ES-I3 (cell line): ENCODE measurements around the gene OLFML2B.
"Not testable (repeated sequence)": the region's sequence is repeated elsewhere in the genome, so short reads cannot be mapped to it uniquely, and the experiment has no call there.

Source experiments
- H3K36me3 ChIP-seq: 2 replicates; pipeline ENCODE4 v1.6.1; 2013; ENCODE audit warnings: mild to moderate bottlenecking, low read length, control low read depth, moderate library complexity; ENCODE audit not compliant: insufficient read depth
- H3K4me1 ChIP-seq: 2 replicates; pipeline ENCODE4 v1.6.1; 2013; ENCODE audit warnings: mild to moderate bottlenecking, control low read depth, low read length; ENCODE audit not compliant: insufficient read depth
- H3K9ac ChIP-seq: 2 replicates; pipeline ENCODE4 v1.6.1; 2013; ENCODE audit warnings: low read depth, mild to moderate bottlenecking, low read length, moderate library complexity
- H3K9me3 ChIP-seq: 2 replicates; pipeline ENCODE4 v1.6.1; 2013; ENCODE audit warnings: mild to moderate bottlenecking, low read length, moderate library complexity; ENCODE audit not compliant: control insufficient read depth, insufficient read depth

Gene OLFML2B

GRCh38 chr1:162023547-162024501 is at the start of gene OLFML2B:
OLFML2B (minus strand) TSS chr1:162023869; CDS start chr1:162023430, 439 bp downstream.
- H3K9ac ChIP-seq, result peak within 1 kb of the TSS; percentile 91
- H3K4me1 ChIP-seq, result no peaks in the 10 kb centered on the region; the same call in 1 of the 2 replicates
- H3K36me3 ChIP-seq, result no peaks in the 10 kb centered on the region
- no peaks in the 10 kb centered on the region for H3K9me3 ChIP-seq

GRCh38 chr1:162072740-162073139 is 49.1 kb upstream of the OLFML2B start:
- no peaks in the 10 kb centered on the region for H3K9me3 ChIP-seq
- H3K4me1 ChIP-seq, result peaks cover 16% of the 10 kb centered on the region; the same call in 1 of the 2 replicates
- no peak overlapping the region for H3K9ac ChIP-seq
- peaks cover 11% of the 10 kb centered on the region; the same call in 1 of the 2 replicates for H3K36me3 ChIP-seq

DNA sequence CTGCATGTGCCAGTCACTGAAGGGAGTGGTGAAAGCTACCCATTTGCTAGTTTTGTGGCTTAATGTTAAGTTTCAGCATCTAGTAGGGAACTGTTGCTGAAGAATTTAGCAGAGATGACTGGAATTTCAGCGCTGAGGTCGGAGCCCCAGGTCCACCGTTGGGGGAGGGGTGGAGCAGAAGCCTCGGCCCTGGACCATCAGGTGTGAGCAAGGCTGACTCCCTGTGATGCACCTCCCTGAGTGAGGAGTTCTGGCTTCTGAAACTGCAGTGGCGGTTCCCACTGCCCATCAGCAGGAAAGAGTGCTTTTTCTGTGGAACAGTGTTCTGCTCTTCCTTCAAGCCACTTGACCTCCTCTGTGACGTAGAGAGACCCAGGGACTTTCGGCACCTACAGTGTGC is 47.2 kb upstream of the OLFML2B start:
- Histone ChIP-seq H3K9ac (peak overlapping the region; percentile 91), H3K4me1 (peaks cover 13% of the 10 kb centered on the region; the same call in 1 of the 2 replicates), H3K9me3 (no peaks in the 10 kb centered on the region), H3K36me3 (peaks cover 11% of the 10 kb centered on the region; the same call in 1 of the 2 replicates)

DNA sequence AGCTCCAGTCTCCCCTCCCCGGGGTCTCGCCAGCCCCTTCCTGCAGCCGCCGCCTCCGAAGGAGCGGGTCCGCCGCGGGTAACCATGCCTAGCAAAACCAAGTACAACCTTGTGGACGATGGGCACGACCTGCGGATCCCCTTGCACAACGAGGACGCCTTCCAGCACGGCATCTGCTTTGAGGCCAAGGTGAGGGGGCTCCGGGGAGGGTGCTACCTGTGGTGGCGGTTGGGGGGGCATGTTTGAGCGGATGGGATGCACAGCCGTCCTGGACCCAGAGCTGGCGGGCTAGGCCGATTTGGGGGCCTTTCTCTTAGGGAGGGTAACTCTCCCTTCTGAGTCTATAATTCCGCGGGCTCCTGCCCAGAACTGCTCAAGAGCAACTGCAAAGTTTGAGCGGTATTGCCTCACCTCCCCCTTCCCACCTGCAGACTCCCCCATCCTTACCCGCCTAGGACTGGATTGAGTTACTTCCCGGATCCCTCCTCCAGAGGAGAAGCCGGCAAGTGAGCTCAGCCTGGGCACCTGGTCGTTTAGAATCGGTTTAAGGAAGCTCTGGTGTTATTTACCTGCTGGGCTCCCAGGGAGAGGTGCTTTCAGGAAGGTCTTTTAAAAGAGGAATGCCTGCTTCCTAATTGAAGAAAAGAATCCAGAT is 46.6 kb upstream of the OLFML2B start:
- Histone ChIP-seq H3K9ac (peak overlapping the region; percentile 91), H3K9me3 (no peaks in the 10 kb centered on the region), H3K36me3 (peaks cover 10% of the 10 kb centered on the region; the same call in 1 of the 2 replicates), H3K4me1 (peaks cover 15% of the 10 kb centered on the region)

DNA sequence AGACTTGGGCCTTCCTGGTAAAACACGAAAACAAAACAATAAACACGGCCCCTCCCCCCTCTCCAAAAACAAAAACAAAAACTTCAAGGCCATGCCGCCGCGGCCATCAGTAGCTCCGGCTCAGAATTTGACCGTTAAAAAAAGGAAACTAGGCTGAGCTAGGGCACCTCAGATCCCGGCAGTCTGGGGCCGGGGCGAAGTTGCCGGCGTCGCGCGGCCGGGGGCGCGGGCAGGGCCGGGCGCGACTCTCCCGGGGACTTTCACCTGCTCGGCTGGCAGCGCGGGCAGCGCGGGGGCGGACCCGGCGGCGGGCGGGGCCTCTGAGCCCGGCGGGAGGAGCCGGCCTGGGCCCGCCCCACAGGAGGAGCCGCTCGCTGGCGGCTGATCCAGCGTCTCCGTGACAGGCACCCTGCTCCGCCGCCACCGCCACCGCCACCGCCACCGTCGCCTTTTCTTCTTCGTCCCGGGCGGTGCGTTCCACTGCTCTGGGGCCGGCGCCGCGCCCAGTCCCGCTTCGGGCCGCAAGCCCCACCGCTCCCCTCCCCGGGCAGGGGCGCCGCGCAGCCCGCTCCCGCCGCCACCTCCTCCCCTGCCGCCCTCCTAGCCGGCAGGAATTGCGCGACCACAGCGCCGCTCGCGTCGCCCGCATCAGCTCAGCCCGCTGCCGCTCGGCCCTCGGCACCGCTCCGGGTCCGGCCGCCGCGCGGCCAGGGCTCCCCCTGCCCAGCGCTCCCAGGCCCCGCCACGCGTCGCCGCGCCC is 45.8 kb upstream of the OLFML2B start, which contains the start of gene NOS1AP:
Gene NOS1AP (plus strand): TSS at position 358 of the 760 bp plus-strand sequence. CDS start 487 bp downstream, outside the sequence.
- Histone ChIP-seq H3K4me1 (peaks cover 18% of the 10 kb centered on the region), H3K36me3 (peaks cover 3% of the 10 kb centered on the region; the same call in 1 of the 2 replicates), H3K9ac (peak within 1 kb of the TSS; percentile 91), H3K9me3 (no peaks in the 10 kb centered on the region)

DNA sequence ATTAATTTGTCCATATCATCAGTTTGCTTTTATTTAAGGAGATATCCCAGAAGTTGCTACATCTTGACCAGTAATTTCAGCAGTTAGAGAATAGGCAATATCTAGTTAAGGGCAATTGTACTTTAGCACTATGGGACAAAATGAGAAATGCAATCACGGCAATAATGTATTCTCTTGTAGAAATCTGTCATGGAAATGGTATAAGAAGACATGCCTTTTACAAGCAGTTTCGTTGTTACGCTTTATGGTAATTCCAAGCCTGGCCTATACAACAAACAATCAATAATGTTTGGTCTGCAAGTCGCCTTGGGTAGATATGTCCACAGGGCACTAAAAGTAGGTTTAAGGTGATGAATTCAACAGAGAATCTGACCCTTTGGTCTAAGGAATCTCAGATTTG is 44.6 kb upstream of the OLFML2B start:
- Histone ChIP-seq H3K9ac (no peak overlapping the region), H3K4me1 (peaks cover 18% of the 10 kb centered on the region), H3K36me3 (no peaks in the 10 kb centered on the region), H3K9me3 (no peaks in the 10 kb centered on the region)

DNA sequence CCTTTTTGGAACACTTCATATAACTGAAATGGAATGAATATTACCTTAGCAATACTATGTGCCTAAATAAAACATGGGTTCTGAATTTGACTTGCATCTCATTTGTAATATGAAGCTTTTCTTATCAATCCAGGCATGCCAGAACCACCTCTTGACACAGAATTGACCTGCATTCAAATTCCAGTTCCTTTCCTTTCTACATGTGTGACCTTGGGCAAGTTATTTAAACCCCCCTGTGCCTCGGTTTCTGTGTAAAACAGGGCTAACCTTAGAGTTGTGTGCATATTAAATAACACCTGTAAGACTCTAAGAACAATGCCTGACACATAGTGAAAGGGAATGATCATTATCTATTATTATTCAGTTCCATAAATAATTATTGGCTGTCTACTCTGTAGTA is 43.8 kb upstream of the OLFML2B start:
- no peak overlapping the region for H3K9ac ChIP-seq
- peaks cover 13% of the 10 kb centered on the region for H3K4me1 ChIP-seq
- no peaks in the 10 kb centered on the region for H3K9me3 ChIP-seq
- H3K36me3 ChIP-seq, result no peaks in the 10 kb centered on the region

DNA sequence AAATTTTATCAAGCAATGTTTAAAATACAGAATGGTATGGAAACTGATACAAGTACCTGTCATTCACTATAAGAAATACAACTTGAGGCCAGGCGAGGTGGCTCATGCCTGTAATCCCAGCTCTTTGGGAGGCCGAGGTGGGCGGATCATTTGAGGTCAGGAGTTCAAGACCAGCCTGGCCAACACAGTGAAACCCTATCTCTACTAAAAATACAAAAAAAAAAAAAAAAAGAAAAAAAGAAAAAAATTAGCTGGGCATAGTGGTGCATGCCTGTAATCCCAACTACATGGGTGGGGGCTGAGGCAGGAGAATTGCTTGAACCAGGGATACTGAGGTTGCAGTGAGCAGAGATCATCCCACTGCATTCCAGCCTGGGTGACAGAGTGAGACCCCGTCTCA is 43.2 kb upstream of the OLFML2B start:
- H3K4me1 ChIP-seq, H3K9me3 ChIP-seq, H3K9ac ChIP-seq, H3K36me3 ChIP-seq: not testable (repeated sequence)

DNA sequence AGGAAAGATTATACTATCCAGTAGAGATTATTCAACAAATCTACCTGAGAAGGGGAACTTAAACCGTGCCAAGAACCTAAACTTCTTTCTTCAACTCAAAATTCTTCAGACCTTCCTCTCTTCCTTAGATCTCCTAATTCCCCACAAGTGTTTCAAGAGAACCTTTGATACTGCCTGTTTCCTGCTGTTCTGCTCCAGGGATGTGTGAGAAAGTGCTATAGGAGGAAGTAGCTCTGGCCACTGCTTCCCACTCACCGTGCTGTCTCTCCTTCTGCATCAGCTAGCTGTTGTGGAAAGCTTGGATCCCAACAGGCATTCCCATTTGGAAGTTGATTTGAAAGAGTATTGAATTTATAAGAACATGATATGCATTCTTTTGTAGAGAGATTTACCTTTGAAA is 41.3 kb upstream of the OLFML2B start:
- Histone ChIP-seq H3K9me3 (no peaks in the 10 kb centered on the region), H3K9ac (no peak overlapping the region; the same call in 1 of the 2 replicates), H3K4me1 (peaks cover 8% of the 10 kb centered on the region), H3K36me3 (no peaks in the 10 kb centered on the region)

DNA sequence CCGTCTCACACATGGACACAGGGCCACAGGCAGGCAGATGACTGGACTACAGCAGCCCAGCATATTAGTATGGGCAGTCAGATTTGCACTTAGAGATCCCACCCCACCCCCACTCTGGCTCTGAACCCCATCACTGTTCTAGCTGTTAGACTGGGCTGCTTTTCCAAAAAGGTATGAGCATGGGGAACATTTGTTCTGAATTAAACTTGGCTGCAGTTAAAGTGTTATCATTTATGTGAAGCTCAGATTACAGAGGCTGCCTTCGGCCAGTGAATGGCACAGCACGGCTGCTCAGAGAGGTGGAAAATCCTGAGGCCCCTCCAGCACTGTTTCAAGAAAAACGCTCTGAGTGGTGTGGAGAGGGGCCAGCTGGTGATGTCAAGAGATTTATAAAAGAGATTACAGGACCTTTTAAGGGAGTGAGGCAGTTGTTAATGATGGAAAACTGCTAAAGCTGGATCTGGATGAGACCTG is 38.9 kb upstream of the OLFML2B start:
- no peak overlapping the region for H3K9ac ChIP-seq
- no peaks in the 10 kb centered on the region for H3K9me3 ChIP-seq
- H3K36me3 ChIP-seq, result no peaks in the 10 kb centered on the region
- H3K4me1 ChIP-seq, result peaks cover 5% of the 10 kb centered on the region

GRCh38 chr1:162060314-162060713 is 36.6 kb upstream of the OLFML2B start:
- Histone ChIP-seq H3K9me3 (no peaks in the 10 kb centered on the region), H3K4me1 (peaks cover 4% of the 10 kb centered on the region), H3K36me3 (no peaks in the 10 kb centered on the region), H3K9ac (no peak overlapping the region)

GRCh38 chr1:162059721-162060120 is 36.1 kb upstream of the OLFML2B start:
- Histone ChIP-seq H3K9ac (no peak overlapping the region), H3K36me3 (no peaks in the 10 kb centered on the region), H3K4me1 (no peaks in the 10 kb centered on the region), H3K9me3 (no peaks in the 10 kb centered on the region)

DNA sequence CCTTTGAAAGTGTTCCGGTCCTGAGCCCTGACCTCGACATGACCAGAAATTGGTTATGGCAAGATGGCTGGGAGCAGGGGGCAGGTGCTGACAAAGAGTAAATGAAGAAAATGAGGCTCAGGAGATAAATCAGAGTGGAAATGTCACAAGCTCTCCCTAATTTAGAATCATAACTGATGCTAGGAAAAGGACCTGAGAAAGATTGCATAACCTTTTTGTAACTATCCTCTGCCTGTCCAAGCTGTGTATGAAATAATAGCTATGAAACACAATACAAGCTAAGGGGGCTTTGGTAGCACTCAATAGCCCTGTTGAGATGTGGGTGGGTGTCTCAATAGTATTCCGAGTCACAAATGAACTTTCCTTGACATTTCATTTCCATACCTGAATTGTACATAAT is 32.9 kb upstream of the OLFML2B start:
- Histone ChIP-seq H3K36me3 (no peaks in the 10 kb centered on the region), H3K4me1 (no peaks in the 10 kb centered on the region), H3K9ac (no peak overlapping the region), H3K9me3 (no peaks in the 10 kb centered on the region)

DNA sequence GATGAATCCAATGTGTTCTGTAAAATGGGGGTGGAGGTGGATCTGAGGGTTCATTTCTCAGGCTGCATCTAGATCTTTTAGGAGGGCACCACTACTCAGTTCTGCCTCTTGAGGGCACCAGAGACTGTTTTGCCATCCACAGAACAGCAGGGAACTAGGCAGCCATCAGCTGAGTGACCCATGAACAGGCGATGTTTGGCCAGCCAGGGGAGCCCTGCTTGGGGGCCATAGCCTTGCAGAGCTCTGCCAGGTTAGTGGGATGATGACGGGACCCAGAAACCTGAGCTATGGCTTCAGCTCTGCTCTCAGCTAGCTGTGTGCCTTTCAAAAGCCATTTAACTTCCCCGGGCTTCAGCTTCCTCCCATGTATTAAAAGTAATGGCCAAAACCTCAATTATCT is 32.4 kb upstream of the OLFML2B start:
- Histone ChIP-seq H3K9me3 (no peaks in the 10 kb centered on the region), H3K36me3 (no peaks in the 10 kb centered on the region), H3K4me1 (no peaks in the 10 kb centered on the region)

More for the DNA sequence above, 32.4 kb upstream of the OLFML2B start:
- H3K9ac ChIP-seq, result no peak overlapping the region
